HG02870 (cell line): ENCODE data around the gene APRT.
"Not testable (repeated sequence)": the region's sequence is repeated elsewhere in the genome, so short reads cannot be mapped to it uniquely, and the experiment has no call there.

Experiments used
- ATAC-seq: cut with Tn5 transposase; IDR thresholded peaks from one replicate; pipeline ENCODE4 v1.9.1; 2021; ENCODE audit warnings: mild to moderate bottlenecking, moderate library complexity; ENCODE audit not compliant: unreplicated experiment

Gene APRT

DNA sequence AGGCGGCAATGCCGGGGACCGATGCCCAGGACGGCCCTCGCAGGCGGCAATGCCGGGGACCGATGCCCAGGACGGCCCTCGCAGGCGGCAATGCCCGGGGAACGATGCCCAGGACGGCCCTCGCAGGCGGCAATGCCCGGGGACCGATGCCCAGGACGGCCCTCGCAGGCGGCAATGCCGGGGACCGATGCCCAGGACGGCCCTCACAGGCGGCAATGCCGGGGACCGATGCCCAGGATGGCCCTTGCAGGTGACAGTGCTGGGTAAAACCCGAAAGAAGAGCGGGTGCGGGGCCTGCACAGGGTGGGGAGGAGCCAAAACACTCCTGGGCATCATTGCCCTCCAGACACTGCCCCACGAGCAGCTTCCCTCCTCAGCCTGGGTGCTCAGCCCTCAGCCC is 11.9 kb upstream of the APRT start:
- ATAC-seq, result not testable (repeated sequence)

DNA sequence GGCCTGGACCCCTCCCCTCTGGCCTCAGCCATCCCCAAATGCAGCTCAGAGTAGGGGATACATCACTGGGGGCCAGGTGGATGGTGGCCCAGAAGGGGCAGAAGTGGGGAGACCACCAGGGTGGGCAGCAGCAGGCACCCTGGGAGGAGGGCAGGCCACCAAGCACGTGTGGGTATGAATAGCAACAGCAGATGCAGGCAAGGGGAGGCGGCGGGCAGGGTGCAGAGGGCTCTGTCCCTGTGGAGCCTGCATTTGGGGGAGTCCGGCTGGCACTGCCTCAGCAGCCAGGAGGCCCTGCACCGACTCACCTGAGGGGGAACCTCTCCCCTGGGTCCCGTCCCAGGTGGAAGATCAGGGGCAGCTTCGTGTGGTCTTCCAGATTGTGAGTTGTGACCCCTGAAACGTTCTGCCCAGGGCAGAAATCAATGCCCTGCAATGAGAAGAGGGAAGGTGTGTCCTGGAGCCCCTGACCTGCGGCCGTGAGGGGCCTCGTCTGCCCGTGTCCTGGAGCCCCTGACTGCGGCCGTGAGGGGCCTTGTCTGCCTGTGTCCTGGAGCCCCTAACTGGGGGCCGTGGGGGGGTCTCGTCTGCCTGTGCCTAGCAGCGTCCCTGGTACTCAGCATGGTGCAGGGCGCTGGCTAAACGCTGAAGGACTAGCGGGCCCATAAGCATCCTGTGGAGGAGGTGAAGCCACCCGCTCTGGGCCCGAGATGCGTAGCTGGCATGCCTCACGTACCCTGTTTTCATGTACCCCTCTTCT is 10.7 kb upstream of the APRT start:
- ATAC-seq, result no peak

DNA sequence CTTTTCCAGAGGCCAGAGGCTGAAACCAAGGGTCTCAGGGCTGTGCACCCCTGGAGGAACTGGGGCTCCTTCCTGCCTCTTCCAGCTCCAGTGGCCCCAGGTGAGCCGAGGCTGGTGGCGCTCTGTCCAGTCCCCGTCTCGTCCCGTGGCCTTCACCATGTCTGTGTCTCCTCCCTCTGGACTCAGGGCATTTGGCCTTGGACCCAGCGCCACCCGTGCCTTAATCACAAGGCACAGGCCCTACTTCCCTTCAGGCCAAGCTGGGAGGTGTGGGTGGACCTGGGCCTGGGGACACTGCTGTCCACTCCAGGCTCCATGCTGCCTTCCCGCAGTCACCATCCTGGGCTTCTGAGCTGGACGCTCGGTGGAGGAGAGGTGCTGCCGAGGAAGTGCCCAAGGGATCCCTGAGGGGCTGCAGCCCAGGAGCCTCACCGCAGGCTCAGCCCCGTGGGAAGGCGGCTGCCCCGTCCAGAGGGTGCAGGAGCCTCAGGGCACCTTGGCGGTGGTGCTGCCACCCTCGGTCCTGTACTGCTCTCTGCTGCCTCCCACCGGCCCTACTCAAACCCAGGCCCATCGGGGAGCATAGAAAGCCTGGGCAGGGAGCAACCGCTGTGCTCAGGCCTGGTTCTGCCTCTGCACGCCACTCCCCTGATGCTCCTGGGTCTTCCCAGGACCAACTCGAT is 9.6 kb upstream of the APRT start:
- ATAC-seq, result no peak

DNA sequence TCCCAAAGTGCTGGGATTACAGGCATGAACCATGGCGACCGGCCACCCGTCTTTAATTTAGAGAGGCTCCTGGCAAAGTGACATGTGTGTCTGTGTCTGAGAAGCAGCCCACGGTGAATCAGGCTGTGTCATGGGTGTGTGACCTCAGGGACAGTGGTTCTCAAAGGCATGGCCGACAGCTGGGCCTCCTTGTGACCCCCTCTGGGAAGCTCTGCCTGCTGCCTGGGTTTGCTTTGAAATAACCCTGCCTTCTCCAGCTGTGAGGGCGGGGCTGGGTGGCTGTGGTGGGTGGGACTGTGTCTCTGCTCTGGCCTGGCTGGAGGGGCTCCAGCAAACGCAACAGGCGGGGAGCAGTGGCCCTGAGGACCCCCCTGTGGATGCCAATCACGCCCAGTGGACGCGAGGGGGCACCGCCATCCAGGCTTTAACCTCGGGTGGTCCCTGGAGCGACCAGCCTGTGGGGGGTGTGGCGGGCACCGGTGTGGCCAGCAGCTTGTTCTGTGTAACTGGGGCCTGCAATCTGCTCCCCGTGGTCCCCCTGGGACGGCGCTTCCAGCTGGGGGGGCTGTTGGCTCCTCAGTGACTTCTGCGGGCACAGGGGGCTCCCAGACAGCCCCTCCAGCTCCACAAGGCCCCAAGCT is 8.8 kb upstream of the APRT start:
- no peak for ATAC-seq

DNA sequence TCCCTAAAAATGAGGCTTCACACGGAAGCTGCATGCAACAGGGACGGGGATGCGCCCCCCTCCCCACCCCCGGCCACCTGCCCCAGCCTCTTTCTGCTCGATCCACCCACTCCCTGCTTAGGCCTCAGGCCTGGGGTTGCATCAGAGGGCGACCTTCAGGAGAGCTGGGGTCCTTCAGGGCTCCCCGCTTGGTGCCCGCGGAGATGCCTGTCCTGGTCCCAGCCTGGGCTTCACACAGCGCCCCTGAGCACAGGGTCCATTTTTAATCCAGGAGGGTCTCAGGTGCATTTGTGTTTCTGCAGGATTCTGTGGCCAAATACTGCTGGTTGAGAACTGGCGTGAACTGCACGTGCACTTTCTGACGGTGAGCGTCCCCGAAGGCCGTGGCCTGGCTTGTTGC is 7.4 kb upstream of the APRT start:
- ATAC-seq, result no peak

DNA sequence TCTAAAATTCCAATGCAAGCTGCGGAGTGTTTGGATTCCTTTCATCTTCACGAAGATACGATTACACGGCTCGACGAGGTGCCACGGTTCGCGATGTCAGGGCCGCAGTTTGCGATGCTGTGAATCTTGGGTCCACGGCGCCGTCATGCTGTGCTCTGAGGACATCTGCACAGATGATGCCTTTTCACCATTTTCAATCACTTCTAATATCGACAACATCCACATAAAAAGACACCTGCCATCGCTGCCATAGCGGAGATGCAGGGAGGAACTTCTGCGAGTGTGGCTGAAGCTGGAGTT is 6.8 kb upstream of the APRT start:
- no peak for ATAC-seq

DNA sequence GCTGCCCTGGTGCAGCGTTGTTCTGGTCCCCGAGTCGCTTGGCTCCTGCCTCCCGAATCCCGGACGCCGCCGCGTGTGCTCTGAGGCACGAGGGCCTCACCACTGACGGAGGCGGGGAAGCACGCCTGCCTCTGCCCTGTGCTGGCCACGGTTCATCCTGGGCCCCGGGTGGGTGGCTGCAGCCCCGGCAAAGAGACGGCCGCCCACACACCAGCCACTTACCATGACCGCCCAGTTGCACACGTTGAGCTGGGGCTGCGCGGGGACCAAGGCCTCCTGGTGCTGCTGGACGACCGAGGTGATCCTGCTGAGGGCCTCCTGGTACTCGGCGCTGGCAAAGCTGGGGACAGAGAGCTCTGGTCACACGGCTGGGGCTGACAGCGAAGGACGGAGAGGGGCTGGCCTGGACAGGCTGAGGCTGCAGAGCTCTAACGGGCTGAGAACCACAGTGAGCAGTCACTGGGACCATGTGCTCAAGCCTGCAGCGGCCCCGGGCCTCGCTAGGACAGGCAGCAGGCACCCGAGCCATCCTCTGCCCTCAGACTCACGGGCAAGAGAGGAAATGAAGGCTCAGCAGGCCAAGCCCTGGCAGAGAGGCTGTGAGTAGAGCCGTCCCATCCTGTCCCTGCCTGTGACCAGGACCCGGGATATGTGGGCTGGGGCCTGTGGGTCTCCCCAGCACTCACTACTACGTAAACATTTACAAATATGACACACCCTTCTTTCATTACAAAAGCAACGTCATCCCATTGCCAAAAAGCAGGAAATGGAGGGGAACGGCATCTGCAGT is 6.3 kb upstream of the APRT start:
- no peak for ATAC-seq

DNA sequence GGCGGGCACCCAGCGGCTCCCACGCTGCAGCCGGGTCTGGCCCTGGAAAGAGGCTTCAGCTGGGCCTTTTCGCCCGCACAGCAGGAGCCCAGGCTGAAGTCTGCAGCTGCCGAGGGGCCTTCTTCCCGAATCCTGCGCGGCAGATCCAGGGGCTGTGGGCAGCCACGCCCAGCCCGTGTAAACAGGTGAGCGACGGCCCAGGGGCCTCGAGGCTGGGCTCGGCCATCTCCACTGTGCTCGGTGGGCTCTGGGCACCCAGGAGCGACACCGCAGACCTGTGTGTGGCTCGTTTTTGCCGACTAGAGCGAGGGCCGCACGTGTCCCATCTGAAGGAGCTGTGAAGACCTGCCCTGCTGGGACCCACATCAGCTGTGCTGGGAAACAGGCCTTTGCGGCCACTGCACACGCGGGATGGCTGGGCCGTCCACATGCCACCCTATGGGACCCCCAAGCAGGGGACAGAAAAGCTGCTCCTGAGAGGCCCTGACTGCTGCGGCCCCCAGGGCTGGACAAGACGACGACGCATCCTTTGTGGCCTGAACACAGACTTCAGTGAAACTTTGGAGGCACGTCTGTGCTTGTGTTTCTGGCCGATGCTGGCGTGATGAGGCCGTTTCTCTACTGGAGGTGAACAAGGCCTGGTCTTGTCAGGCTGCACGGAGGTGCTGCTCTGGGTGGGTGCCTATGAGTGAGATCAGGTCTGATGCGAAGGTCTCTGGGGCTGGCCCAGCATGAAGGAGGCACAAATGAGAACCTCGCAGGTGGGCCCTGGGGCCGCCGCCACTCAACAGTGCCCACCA is 5.2 kb upstream of the APRT start:
- no peak for ATAC-seq

DNA sequence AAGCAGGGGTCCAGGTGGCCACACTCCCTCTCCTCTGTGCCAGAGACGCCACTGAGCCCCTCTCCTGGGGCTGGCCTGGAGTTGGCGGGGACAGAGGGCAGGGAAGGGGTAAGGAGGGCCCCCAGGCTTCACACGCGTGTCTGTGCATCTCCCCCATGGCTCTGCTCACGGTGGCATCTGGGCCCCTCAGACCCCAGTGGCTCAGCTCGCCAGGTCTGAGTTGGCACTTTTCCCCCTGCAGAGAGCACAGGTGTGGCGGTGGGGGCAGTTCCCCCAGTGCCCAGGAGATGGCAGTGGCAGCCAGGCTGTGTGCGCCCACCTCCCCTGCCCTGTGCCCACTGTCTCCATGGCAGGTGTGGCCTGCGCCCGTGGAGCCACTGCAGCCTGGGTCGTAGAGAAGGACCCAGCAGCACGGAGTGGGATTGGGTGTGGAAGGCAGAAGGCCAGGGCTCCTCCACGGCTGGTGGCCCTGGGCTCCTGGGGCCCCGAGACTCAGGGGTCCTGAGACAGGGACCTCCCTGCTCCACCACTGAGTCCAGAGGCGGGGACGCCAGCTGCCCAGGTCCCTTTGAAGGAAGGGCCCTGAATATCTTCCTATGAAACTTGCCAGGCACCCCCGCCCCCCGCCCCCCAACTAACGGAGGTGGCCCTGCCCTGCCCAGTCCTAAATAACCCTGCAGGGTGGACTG is 4.3 kb upstream of the APRT start:
- no peak for ATAC-seq

DNA sequence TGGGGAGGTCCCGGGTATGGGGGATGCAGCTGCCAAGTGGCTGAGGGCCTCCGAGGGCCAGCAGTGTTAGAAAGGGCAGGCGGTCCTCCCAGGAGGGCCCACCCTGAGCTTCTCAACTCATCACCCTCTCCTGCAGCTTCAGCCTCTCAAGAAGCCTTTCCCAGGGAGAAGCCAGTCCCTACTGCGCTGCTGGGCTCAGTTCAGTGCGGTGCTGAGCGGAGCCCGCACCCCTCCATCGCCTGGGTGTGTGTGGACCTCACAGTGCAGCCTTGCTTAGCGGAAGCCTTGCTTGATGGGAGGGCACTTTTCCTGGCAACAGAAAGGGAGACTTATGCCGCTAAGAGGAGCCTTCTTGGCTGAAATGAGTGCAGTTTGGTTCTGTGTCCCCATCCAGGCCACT is 3.5 kb upstream of the APRT start:
- ATAC-seq, result no peak

DNA sequence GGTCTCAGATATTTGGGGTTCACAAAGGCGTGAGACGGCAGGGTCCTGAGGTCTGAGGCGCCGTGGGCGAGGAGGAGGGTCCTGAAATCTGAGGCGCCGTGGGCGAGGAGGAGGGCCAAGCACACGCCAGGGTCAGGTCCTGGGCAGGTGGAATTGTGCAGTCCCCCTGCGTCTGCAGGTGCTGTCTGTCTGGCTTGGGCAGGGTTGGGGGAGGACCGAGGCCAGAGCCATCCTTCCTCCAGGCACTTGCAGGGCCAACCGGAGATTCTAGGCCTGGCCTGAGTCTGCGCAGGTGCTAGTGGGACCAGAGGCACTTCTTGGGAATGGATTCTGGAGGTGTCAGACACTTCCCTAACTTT is 2.4 kb upstream of the APRT start:
- no peak for ATAC-seq

DNA sequence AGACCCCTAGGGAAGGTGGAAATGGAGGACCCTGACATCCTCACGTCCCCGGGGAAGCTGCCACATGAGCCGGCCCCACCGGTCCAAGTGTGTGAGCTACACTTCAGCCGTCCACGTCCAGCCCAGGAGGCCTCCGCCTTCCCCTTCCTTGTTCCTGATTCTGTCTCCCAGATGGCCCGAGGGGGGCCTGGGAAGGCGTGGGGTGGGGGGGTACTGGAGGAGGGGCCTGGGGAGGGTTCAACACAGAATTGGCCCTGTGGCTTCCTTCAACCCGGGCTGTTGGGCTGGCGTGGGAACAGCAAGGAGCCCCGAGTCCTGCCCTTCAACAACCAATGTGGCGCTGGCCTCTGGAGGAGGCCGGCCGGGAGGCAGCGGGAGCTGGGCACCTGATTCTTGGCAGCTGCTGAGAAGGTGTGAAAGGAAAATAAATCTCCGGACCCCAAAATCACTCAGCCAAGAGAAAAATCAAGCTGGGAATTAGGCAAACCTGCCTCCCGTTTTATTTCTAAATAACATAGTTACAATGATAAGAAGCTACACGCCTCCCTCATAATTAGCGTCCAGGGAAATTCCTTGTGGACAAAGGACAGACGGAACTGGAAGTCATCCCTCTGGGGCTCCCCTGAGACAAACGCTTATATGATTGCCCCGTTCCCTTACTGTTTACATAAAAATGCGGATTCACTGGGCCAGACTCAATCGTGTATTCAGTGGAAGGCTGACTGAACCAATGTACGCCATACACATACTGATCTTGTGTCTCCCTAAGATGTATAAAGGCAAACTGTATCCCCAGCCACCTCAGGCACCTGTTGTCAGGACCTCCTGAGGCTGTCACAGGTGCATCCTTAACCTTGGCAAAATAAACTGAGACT is 1.8 kb upstream of the APRT start:
- no peak for ATAC-seq

DNA sequence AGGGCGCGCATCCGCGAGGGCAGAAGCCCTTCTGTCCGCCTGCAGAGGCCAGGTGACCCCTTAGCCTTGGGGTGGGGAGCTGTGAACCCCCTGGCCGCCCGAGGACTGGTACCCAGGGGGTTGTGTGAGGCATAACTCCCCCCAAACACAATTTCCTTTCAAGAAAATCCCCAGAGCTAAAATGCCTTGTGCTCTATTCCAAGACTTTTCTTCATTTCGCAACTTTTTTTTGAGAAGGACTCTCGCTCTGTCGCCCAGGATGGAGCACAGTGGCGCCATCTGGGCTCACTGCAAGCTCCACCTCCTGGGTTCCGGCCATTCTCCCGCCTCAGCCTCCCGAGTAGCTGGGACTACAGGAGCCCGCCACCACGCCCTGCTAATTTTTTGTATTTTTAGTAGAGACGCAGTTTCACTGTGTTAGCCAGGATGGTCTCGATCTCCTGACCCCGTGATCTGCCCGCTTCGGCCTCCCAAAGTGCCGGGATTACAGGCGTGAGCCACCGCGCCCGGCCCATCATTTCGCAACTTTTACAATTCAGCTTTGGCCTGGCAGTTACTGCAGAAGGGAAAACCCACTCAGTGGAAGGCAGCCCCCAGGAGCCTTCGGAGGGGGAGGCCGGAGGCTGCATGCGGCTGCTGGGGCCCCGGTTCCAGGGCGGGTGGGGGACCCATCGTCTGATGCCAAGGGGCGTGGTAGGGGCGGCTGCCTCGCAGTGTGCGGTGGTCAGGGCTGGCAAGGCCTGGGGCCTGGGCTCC is 963 bp upstream of the APRT start:
- no peak for ATAC-seq

DNA sequence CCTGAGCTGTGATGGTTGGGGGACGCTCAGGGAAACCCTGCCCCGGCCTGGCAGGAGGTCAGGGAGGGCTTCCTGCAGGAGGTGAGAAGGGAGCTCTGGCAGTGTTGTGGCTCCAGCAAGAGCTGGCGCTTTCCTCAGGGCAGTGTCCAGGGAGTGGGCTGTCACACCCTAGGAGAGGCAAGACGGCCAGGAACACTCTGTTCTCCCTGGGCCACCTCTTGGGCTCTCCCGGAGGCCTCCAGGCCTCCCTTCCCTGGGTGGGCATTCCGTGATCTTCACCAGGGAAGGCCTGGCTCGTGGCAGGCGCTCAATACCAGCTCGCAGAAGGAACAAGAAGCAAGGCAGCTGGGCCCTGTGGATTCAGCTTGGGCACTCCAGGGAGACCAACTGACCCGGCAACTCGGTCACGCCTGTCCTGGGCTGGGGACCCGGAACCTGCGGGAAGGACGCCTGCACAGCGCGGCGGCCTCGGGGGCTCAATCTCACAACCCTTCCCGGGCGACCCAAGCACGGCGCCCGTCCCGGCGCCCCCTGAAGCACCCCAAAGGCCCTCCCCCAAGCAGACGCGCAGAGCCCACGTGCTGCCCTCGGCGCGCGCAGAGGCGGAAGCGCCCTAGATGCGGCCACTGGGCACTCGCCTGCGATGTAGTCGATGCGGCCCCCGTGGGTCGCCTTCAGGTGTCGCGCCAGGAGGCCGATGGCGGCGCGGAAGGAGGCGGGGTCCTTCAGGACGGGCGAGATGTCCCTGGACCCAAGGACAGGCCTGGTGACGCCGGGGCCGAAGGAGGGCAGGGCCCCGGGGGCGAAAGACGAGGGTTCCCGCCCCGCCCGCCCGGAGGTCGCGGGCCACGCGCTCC is 588 bp downstream of the APRT start:
- ATAC-seq, result peak; percentile 48

DNA sequence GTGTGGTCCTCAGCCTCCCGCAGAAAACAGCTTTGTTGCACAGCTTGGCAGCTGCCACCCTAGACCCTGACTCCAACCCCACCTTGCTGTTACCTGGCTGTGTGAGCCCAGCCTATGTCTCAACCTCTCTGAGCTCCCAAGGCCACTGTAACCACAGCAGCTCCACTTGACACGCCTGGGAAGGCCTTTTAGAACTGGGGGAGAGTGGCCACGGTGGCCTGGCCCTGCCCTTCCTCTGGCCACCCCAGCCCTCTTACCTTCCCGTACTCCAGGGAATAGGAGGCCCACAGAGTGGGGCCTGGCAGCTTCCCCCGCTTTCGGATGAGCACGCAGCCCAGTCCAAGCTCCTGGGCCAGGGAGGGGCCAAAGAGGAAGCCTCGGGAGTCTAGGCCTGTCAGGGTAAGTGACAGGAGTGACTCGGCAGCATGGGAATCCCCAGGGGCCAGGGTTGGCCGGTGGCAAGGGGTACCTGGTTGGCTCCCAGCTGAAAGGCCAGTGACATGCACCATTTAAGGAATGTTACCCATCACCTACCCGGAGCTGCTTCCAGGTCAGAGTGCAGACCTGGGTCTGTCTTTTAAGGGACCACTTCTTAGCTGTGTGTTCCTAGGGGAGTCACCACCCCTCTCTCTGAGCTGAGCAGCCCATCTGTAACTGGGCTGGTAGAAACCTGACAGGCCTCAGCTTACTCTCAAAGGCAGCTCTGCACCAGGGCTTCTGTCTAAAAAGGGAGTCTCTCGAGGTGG is 1.4 kb downstream of the APRT start:
- no peak for ATAC-seq

DNA sequence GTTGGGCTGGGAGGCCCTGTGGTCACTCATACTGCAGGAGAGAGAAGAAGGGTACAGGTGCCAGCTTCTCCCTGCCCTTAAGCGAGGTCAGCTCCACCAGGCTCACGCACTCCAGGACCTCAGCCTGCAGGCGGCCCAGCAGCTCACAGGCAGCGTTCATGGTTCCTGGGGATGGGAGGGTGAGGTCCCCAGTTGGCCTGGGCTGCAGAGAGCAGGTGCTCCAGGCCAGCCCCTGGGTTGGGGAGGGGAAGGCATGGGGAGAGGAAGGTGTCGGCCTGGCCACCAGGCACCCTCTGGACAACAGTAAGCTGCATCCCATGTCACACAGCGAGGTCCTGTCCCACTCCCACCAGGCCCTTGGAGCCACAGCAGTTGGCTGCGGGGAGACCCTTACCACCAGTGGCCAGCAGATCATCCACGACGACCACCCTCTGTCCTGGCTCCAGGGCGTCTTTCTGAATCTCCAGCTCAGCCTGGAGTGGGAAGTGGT is 2.0 kb downstream of the APRT start:
- ATAC-seq, result no peak
